A549 (cell line): ENCODE measurements around the gene CLIC5. TPM values are rescaled to one million over a fixed set of nuclear protein-coding genes. Genes with fewer than 3 reads are reported as not detected.

ENCODE experiments used
- ATAC-seq, 2 experiments: fragments of 200-7000 bp in 1 of 2; fragments of >200 bp in 1 of 2; cut with Nextera tagmentation in 1 of 2; cut with Tn5 transposase in 1 of 2; 3 replicates each; pipeline versions ENCODE4 v1.8.0 to v1.9.1; 2018 to 2020; ENCODE audit warnings: mild to moderate bottlenecking in 1 of 2, moderate library complexity in 1 of 2
- CTCF ChIA-PET: fragments of 300-600 bp; sonication (Branson Sonifier 250); formaldehyde crosslinking; extraction: SDS; loops from one replicate; lab custom pipeline; 2021; ENCODE audit warnings: antibody characterized with exemption, inconsistent platforms; lab: Yijun Ruan, JAX
- POLR2A ChIA-PET: fragments of 350-600 bp; formaldehyde crosslinking; extraction: SDS; loops from one replicate; lab custom pipeline; 2021; ENCODE audit warnings: antibody characterized with exemption, inconsistent platforms; lab: Yijun Ruan, JAX
- DNase-seq, 2 experiments: peaks; one replicate each; pipeline versions ENCODE4 v3.0.0 to v3.0.0-alpha.2; 2011 to 2016; ENCODE audit warnings: low read depth in 1 of 2, low spot score in 1 of 2
- FAIRE-seq: peaks from 2 replicates; lab custom pipeline; 2011; peaks lifted over from hg19 to GRCh38; lab: Jason Lieb, UNC
- H3K27ac ChIP-seq, 2 experiments: fragments of >200 bp; sonication (Bioruptor Twin); formaldehyde crosslinking; 3 replicates each; pipeline ENCODE4 v1.5.1; 2016 to 2017
- H3K4me1 ChIP-seq: fragments of >200 bp; sonication (Bioruptor Twin); formaldehyde crosslinking; 3 replicates; pipeline ENCODE4 v1.6.1; 2016
- H3K4me2 ChIP-seq: fragments of >200 bp; sonication (Bioruptor Twin); formaldehyde crosslinking; 3 replicates; pipeline ENCODE4 v1.6.1; 2016
- H3K4me3 ChIP-seq: fragments of >200 bp; sonication (Bioruptor Twin); formaldehyde crosslinking; 3 replicates; pipeline ENCODE4 v1.5.1; 2016
- H3K9me3 ChIP-seq: fragments of >200 bp; sonication (Bioruptor Twin); formaldehyde crosslinking; 3 replicates; pipeline ENCODE4 v1.6.1; 2016
- ATOH8 ChIP-seq: fragments of 250-450 bp; sonication (Bioruptor Pico); IDR thresholded peaks from 2 replicates; pipeline ENCODE4 v1.5.0; 2020; ENCODE audit warnings: low read depth, mild to moderate bottlenecking, moderate library complexity
- CBX8 ChIP-seq: fragments of 200-600 bp; sonication (generic); IDR thresholded peaks from 2 replicates; pipeline ENCODE4 v1.6.1; 2016
- CEBPB ChIP-seq, 2 experiments: fragments of >200 bp in 1 of 2; sonication (Bioruptor Twin) in 1 of 2; formaldehyde crosslinking in 1 of 2; IDR thresholded peaks; 2 replicates each; pipeline ENCODE4 v1.6.1; 2012 to 2016
- CHD4 ChIP-seq: fragments of 200-600 bp; sonication (generic); IDR thresholded peaks from 2 replicates; pipeline ENCODE4 v1.6.1; 2016; ENCODE audit warnings: antibody characterized with exemption, mild to moderate bottlenecking, borderline replicate concordance
- CTCF ChIP-seq: fragments of >200 bp; sonication (Bioruptor Twin); formaldehyde crosslinking; IDR thresholded peaks from 3 replicates; pipeline ENCODE4 v1.5.1; 2016
- EHMT2 ChIP-seq: fragments of 200-600 bp; sonication (generic); IDR thresholded peaks from 2 replicates; pipeline ENCODE4 v1.6.1; 2016; ENCODE audit warnings: antibody characterized with exemption, low read depth, mild to moderate bottlenecking, moderate library complexity
- ELK1 ChIP-seq: fragments of 150-350 bp; IDR thresholded peaks from 2 replicates; pipeline ENCODE4 v1.6.1; 2014; ENCODE audit warnings: low read depth, mild to moderate bottlenecking, low read length
- FOXS1 ChIP-seq: fragments of 250-450 bp; sonication (Bioruptor Pico); IDR thresholded peaks from 2 replicates; pipeline ENCODE4 v1.5.0; 2020; ENCODE audit warnings: mild to moderate bottlenecking, moderate library complexity
- GATA3 ChIP-seq: IDR thresholded peaks from 2 replicates; pipeline ENCODE4 v1.6.1; 2012; ENCODE audit warnings: borderline replicate concordance
- HDAC2 ChIP-seq: fragments of 200-600 bp; sonication (generic); IDR thresholded peaks from 2 replicates; pipeline ENCODE4 v1.6.1; 2016
- HES2 ChIP-seq: fragments of >200 bp; sonication (Bioruptor Twin); formaldehyde crosslinking; IDR thresholded peaks from 2 replicates; pipeline ENCODE4 v1.6.1; 2016
- HOXA7 ChIP-seq: fragments of 250-450 bp; sonication (Bioruptor Pico); IDR thresholded peaks from 2 replicates; pipeline ENCODE4 v1.5.0; 2020; ENCODE audit warnings: mild to moderate bottlenecking, moderate library complexity
- JUNB ChIP-seq: fragments of >200 bp; sonication (Bioruptor Twin); formaldehyde crosslinking; IDR thresholded peaks from 2 replicates; pipeline ENCODE4 v1.6.1; 2016
- KDM5A ChIP-seq: fragments of 200-600 bp; sonication (generic); IDR thresholded peaks from 2 replicates; pipeline ENCODE4 v1.6.1; 2016; ENCODE audit warnings: antibody characterized with exemption, mild to moderate bottlenecking
- MAX ChIP-seq: IDR thresholded peaks from 2 replicates; pipeline ENCODE4 v1.6.1; 2012
- NPAS2 ChIP-seq: fragments of 250-450 bp; sonication (Bioruptor Pico); IDR thresholded peaks from 2 replicates; pipeline ENCODE4 v1.8.0; 2022; ENCODE audit warnings: mild to moderate bottlenecking, moderate library complexity, borderline replicate concordance
- NR3C1 ChIP-seq: fragments of >200 bp; sonication (Bioruptor Twin); formaldehyde crosslinking; IDR thresholded peaks from 3 replicates; pipeline ENCODE4 v1.6.1; 2017
- POLR2AphosphoS2 ChIP-seq: conservative IDR thresholded peaks from 2 replicates; pipeline ENCODE4 v1.6.1; 2012; ENCODE audit warnings: low read length, improper control_type of control experiment, inconsistent platforms
- RAD21 ChIP-seq, 2 experiments: fragments of >200 bp in 1 of 2; sonication (Bioruptor Twin) in 1 of 2; formaldehyde crosslinking in 1 of 2; IDR thresholded peaks in 1 of 2; conservative IDR thresholded peaks in 1 of 2; 2 replicates in 1 of 2; 3 replicates in 1 of 2; pipeline ENCODE4 v1.6.1; 2012 to 2018; ENCODE audit warnings: inconsistent platforms in 1 of 2
- RFX5 ChIP-seq: fragments of 450-650 bp; IDR thresholded peaks from 2 replicates; pipeline ENCODE4 v1.7.1; 2014; ENCODE audit warnings: antibody characterized with exemption, mild to moderate bottlenecking, moderate library complexity
- SREBF2 ChIP-seq: fragments of 450-650 bp; IDR thresholded peaks from 2 replicates; pipeline ENCODE4 v1.6.1; 2014; ENCODE audit warnings: mild to moderate bottlenecking, moderate library complexity
- USF2 ChIP-seq: fragments of 450-650 bp; IDR thresholded peaks from 2 replicates; pipeline ENCODE4 v1.6.1; 2014; ENCODE audit warnings: antibody characterized with exemption
- ZFP36 ChIP-seq: fragments of 450-650 bp; IDR thresholded peaks from 2 replicates; pipeline ENCODE4 v1.6.1; 2014; ENCODE audit warnings: borderline replicate concordance; ENCODE audit not compliant: partially characterized antibody
- ZSCAN20 ChIP-seq: fragments of 250-450 bp; sonication (Bioruptor Pico); IDR thresholded peaks from 2 replicates; pipeline ENCODE4 v1.8.0; 2022; ENCODE audit warnings: mild to moderate bottlenecking, moderate library complexity
- WGBS: methylation state at CpG from one replicate; pipeline ENCODE4 v1.1.6; 2017; ENCODE audit errors: missing lambda C conversion rate; 5-methylcytosine and 5-hydroxymethylcytosine counted together
- polyA plus RNA-seq, 4 experiments: library from polyadenylated mRNA; depleted of rRNA in 3 of 4; stranded (reverse); fragments of >200 nt; fragmentation: RNase III in 1 of 4; extraction: RNeasy Plus Mini Kit Qiagen cat#74134 plus additional on column Dnase treatment in 1 of 4; gene quantifications; 2 replicates in 3 of 4; 3 replicates in 1 of 4; pipeline ENCODE4 v1.2.3, GENCODE V29; 2011 to 2017

Gene CLIC5
- polyA plus RNA-seq, 2 of the 4 experiments (the other 2 are of a cell fraction), result not detected

GRCh38 chr6:45988635-45989034, 27.0 kb downstream of the CLIC5 start:
- ChIA-PET POLR2A (no interaction called here), CTCF (no interaction called here)
- WGBS, result 15% methylated on average over 1 of the region's 2 CpGs
- H3K9me3 ChIP-seq, result no peaks in the 10 kb centered on the region
- ATAC-seq (no peak), DNase-seq (no peak), FAIRE-seq (no peak)
- TF ChIP-seq NR3C1 (no peak), JUNB (no peak), CTCF (no peak), EHMT2 (no peak), GATA3 (no peak), HDAC2 (no peak), ZSCAN20 (CRISPR knock-in tag) (no peak), RFX5 (no peak), CHD4 (no peak), MAX (no peak), CEBPB (IDR thresholded peaks at IDR 0.05) (no peak), KDM5A (no peak), HOXA7 (no peak)
- no peak overlapping the region for H3K4me3 ChIP-seq
- no peak overlapping the region for H3K27ac ChIP-seq
- no peaks in the 10 kb centered on the region for H3K4me1 ChIP-seq
- no peak overlapping the region for H3K4me2 ChIP-seq

GRCh38 chr6:45987856-45988255, 27.8 kb downstream of the CLIC5 start:
- ChIA-PET POLR2A (no interaction called here), CTCF (no interaction called here)
- Histone ChIP-seq H3K9me3 (no peaks in the 10 kb centered on the region), H3K4me2 (no peak overlapping the region), H3K4me1 (no peaks in the 10 kb centered on the region), H3K27ac (no peak overlapping the region), H3K4me3 (no peak overlapping the region)
- no peak for ATAC-seq
- WGBS, result 17% methylated on average over 1 of the region's 1 CpG
- no peak for FAIRE-seq
- DNase-seq, result no peak
- TF ChIP-seq RAD21 (conservative IDR thresholded peaks at IDR 0.05 in 1 of 2, IDR thresholded peaks at IDR 0.05 in 1 of 2), result no peak
- no peak for TF ChIP-seq FOXS1 (CRISPR knock-in tag)
- no peak for TF ChIP-seq HES2
- TF ChIP-seq ZFP36, result no peak
- no peak for TF ChIP-seq CTCF
- TF ChIP-seq POLR2AphosphoS2, result no peak
- TF ChIP-seq SREBF2, result no peak
- no peak for TF ChIP-seq MAX
- TF ChIP-seq ATOH8 (CRISPR knock-in tag), result no peak
- TF ChIP-seq ELK1, result no peak
- TF ChIP-seq USF2, result no peak
- TF ChIP-seq CBX8, result no peak
- TF ChIP-seq NPAS2 (CRISPR knock-in tag), result no peak
